ENCODE data around the gene CALCOCO1. TPM values are rescaled to one million over a fixed set of nuclear protein-coding genes. Genes with fewer than 3 reads are reported as not detected.

Gene CALCOCO1
- total RNA-seq, 1 donor from 2014 or later = 19.8 TPM

DNA sequence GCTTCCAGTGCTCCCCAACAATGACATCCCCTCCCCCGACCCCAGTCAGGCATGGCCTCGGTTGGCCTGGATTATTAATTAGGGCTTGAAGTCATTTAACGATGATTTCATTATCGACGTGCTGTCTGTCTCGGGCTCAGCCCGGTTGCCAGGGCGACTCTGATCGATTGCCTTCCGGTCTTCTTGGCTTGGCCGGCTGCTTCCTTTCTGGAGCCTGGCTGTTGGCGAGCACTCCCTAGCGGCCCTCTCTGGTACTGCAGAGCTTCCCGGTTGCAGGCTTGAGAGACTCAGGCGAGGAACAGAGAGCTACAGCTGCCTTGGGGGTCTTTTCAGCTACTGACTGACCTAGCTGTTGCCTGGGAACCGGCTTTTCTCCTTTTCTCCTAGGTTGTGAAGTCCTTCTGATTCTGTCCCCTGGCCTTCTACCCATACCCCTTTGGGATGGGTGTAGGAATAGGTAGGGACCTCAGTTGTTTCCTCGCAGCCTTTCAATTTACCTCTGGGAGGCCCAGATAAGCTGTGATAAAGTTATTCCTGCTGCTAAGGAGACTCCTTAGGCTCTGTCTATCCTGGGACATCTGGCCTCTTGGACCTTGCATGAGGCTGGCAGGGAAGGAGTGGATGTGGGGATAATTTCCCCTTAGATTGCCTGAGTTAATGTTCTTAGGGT, 30.0 kb upstream of the CALCOCO1 start:
- peak; percentile 77 for DNase-seq (ENCODE audit: low spot score)
- Mint-ChIP-seq H3K27ac (no peak overlapping the region), H3K9me3 (no peaks in the 10 kb centered on the region), H3K4me3 (ENCODE audit: low read depth) (no peak overlapping the region), H3K36me3 (ENCODE audit: low read depth) (no peaks in the 10 kb centered on the region), H3K27me3 (ENCODE audit: low read depth) (peaks cover 34% of the 10 kb centered on the region), H3K4me1 (ENCODE audit: low read depth) (peaks cover 20% of the 10 kb centered on the region)
- intact Hi-C loops (cut with micrococcal nuclease) = loop anchor here (1.0 kb wide), 1 partner anchor 30 kb away; the partner anchor contains the start of gene CALCOCO1

DNA sequence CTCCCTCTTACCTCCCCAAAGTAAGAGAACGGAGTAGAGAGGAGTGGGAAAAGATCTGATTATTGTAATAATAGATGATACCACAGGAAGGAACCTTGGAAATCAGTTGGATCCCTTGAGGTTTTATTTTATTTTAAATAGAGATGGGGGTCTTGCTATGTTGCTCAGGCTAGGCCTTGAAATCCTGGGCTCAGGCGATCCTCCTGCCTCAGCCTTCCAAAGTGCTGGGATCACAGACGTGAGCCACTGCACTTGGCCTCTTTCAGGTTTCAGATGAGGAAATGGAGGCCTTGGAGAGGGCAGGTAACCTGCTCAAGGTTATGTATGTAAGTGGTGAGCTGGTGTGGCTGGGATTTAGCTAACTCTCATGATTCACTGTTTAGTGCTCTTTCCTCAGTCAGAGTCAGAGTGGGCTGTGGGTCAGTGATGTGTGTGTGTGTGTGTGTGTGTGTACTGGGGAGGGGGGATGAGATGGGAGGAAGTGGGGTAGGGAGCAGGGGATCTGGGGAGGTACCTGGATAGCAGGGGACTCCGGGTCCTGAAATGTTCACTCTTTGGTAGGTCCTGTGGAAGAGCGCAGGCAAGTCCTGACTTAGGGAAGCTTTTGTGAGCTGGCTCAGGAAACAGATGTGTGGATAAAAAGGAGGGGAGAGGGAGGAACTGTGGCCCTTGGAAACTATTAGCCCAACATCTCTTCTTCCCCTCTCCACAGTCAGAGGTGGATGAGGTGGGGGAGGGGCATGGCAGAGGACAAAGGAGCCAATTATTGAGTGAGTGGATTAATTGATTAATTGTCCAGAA, 29.2 kb upstream of the CALCOCO1 start:
- Mint-ChIP-seq H3K36me3 (ENCODE audit: low read depth) (no peaks in the 10 kb centered on the region), H3K27ac (no peak overlapping the region), H3K27me3 (ENCODE audit: low read depth) (peaks cover 31% of the 10 kb centered on the region), H3K4me3 (ENCODE audit: low read depth) (no peak overlapping the region), H3K4me1 (ENCODE audit: low read depth) (peaks cover 20% of the 10 kb centered on the region), H3K9me3 (no peaks in the 10 kb centered on the region)
- intact Hi-C loops (cut with micrococcal nuclease) = loop anchor here (1.0 kb wide), 1 partner anchor 29 kb away; the partner anchor contains the start of gene CALCOCO1
- no peak for DNase-seq (ENCODE audit: low spot score)

DNA sequence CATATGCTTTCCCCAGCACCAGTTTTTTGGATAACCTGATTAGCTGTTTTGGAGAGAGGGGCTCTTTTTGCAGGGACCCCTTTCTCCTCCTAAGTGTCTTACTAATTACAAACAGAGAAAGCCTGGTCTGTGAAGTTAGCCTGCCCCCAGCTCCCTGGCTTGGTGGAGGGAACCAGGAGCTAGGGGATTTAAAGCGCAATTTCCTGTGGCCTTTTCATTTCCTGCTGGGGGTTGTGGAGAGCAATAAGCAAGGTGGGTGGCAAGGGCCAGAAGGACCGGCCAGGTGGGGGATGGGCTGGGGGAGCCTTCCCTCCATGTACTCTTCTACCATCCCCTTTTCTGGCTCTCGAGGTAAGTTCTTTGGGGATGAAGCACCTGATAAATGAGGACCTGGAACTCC, 28.6 kb upstream of the CALCOCO1 start:
- H3K27me3 Mint-ChIP-seq (ENCODE audit: low read depth) = peaks cover 28% of the 10 kb centered on the region
- no peak overlapping the region for H3K27ac Mint-ChIP-seq
- no peaks in the 10 kb centered on the region for H3K36me3 Mint-ChIP-seq (ENCODE audit: low read depth)
- H3K4me3 Mint-ChIP-seq (ENCODE audit: low read depth) = no peak overlapping the region
- H3K9me3 Mint-ChIP-seq = no peaks in the 10 kb centered on the region
- H3K4me1 Mint-ChIP-seq (ENCODE audit: low read depth) = peaks cover 21% of the 10 kb centered on the region
- intact Hi-C loops (cut with micrococcal nuclease) = no loop called here
- no peak for DNase-seq (ENCODE audit: low spot score)

DNA sequence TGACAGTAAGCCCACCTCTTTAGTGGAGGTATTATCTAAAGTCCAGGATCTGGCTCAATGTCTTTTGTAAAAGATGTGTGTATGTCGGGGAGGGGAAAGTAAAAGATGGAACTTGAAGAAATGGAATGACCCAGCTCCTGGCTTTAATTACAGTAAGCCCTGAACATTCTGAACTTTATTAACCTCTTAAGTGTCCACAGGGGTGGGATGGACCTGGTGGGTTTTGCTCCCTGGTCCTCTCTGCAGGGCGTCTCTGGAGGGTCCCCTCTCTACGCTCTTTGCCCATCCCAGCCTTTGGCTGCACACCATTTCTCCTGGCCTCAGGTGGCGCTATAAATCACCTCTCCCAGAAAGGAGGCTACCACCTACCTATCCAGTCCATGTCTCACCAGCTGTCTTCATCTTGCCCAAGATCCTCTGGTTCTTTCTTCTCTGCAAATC, 28.2 kb upstream of the CALCOCO1 start:
- Mint-ChIP-seq H3K27me3 (ENCODE audit: low read depth) (peaks cover 28% of the 10 kb centered on the region), H3K4me1 (ENCODE audit: low read depth) (peaks cover 26% of the 10 kb centered on the region), H3K9me3 (no peaks in the 10 kb centered on the region), H3K4me3 (ENCODE audit: low read depth) (no peak overlapping the region), H3K36me3 (ENCODE audit: low read depth) (no peaks in the 10 kb centered on the region), H3K27ac (no peak overlapping the region)
- intact Hi-C loops (cut with micrococcal nuclease) = no loop called here
- no peak for DNase-seq (ENCODE audit: low spot score)

DNA sequence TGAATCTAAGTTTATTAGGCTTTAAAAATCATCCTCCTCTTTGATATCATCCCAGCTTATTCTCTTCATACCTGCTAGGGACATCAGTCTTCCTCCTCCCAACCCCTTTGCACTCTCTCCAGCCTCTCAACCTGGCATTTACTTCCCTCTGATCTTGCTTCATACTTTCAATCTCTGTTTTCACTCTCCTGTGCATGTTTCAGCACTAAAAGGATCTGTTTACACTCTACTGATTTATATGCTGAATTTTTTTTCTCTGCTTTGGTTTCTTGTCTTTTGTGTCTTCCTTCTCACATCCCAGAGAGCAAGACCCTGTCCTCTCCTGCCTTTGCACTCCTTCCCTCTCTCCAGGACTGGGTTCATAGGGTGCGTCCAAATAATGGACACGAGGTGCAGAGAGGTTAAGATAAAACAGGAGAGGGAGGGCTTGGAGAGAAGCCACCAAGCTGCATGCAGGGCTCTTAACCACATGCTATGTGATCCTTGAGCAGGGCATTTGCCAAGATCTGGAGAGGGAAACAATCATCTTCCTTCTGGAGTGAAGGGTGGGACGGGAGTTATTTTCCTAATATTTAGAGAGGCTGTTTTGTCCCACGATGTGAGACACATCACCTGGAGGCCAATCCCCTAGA, 27.5 kb upstream of the CALCOCO1 start:
- no peaks in the 10 kb centered on the region for H3K9me3 Mint-ChIP-seq
- no peak overlapping the region for H3K4me3 Mint-ChIP-seq (ENCODE audit: low read depth)
- DNase-seq (ENCODE audit: low spot score) = no peak
- peaks cover 24% of the 10 kb centered on the region for H3K27me3 Mint-ChIP-seq (ENCODE audit: low read depth)
- no peaks in the 10 kb centered on the region for H3K36me3 Mint-ChIP-seq (ENCODE audit: low read depth)
- peaks cover 26% of the 10 kb centered on the region for H3K4me1 Mint-ChIP-seq (ENCODE audit: low read depth)
- H3K27ac Mint-ChIP-seq = no peak overlapping the region
- intact Hi-C loops (cut with micrococcal nuclease) = no loop called here

DNA sequence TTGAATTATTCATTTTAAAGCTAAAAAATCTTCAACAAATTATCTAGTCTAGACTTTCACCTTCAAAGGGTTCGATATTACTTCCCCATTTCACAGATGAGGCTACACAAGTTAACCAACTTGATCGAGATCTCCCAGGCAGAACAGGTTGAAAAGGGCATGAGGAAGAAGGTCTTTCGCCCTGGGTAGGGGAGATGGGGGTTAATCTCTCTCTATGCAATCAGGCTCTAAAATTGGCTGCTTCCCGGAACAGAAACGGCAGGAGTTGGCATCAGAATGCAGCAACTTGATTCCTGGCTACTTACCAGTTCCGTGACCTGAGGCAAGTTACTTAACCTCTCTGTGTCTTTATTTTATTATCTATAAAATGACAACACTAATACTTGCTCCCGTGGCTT, 26.9 kb upstream of the CALCOCO1 start:
- Mint-ChIP-seq H3K27ac (no peak overlapping the region), H3K9me3 (no peaks in the 10 kb centered on the region), H3K4me1 (ENCODE audit: low read depth) (peaks cover 26% of the 10 kb centered on the region), H3K4me3 (ENCODE audit: low read depth) (no peak overlapping the region), H3K36me3 (ENCODE audit: low read depth) (no peaks in the 10 kb centered on the region), H3K27me3 (ENCODE audit: low read depth) (peaks cover 18% of the 10 kb centered on the region)
- intact Hi-C loops (cut with micrococcal nuclease) = no loop called here
- no peak for DNase-seq (ENCODE audit: low spot score)

DNA sequence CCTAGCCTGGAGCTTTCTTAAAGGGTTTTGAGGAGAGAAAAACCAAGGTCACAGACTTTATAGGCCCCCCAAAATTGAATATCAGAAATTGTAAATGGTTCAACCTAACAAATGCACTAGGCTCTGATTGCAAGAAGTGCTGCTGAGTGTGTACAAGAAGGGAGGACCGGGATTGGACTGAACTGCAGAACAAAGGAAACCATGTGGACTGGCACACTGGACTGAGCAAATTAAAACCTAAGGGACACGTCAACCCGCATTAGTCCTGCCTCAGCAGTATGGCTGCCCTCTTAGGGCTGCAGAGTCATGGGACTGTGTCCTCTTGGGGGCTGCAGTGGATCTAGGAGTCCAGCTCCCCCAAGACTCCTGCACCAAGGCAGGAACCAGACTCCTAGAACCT, 25.4 kb upstream of the CALCOCO1 start:
- Mint-ChIP-seq H3K4me1 (ENCODE audit: low read depth) (peaks cover 24% of the 10 kb centered on the region), H3K36me3 (ENCODE audit: low read depth) (no peaks in the 10 kb centered on the region), H3K9me3 (no peaks in the 10 kb centered on the region), H3K27me3 (ENCODE audit: low read depth) (peaks cover 5% of the 10 kb centered on the region), H3K4me3 (ENCODE audit: low read depth) (no peak overlapping the region), H3K27ac (no peak overlapping the region)
- intact Hi-C loops (cut with micrococcal nuclease) = no loop called here
- DNase-seq (ENCODE audit: low spot score) = no peak

DNA sequence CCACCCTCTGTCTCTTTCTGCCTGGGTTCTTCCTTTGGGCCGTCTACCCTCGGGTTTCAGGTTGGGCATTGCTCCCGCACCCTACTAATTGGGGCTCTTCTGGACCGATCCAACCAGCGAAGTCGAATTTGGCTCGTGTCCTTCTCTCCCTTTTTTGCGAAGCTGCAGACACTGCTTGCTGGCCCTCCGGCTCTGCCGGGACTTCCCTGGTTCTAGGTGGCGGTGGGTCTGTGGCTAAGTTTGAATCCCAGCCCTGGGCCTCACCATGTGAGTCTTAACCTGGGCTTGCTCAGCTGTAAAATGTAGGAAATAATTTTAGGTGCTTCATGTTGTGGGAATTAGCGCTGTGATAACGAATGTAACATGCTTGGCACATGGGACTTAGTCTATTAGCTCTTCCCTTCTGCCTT, 24.9 kb upstream of the CALCOCO1 start:
- Mint-ChIP-seq H3K27me3 (ENCODE audit: low read depth) (peaks cover 5% of the 10 kb centered on the region), H3K4me1 (ENCODE audit: low read depth) (peaks cover 27% of the 10 kb centered on the region), H3K27ac (no peak overlapping the region), H3K36me3 (ENCODE audit: low read depth) (no peaks in the 10 kb centered on the region), H3K4me3 (ENCODE audit: low read depth) (no peak overlapping the region), H3K9me3 (no peaks in the 10 kb centered on the region)
- intact Hi-C loops (cut with micrococcal nuclease) = no loop called here
- no peak for DNase-seq (ENCODE audit: low spot score)

DNA sequence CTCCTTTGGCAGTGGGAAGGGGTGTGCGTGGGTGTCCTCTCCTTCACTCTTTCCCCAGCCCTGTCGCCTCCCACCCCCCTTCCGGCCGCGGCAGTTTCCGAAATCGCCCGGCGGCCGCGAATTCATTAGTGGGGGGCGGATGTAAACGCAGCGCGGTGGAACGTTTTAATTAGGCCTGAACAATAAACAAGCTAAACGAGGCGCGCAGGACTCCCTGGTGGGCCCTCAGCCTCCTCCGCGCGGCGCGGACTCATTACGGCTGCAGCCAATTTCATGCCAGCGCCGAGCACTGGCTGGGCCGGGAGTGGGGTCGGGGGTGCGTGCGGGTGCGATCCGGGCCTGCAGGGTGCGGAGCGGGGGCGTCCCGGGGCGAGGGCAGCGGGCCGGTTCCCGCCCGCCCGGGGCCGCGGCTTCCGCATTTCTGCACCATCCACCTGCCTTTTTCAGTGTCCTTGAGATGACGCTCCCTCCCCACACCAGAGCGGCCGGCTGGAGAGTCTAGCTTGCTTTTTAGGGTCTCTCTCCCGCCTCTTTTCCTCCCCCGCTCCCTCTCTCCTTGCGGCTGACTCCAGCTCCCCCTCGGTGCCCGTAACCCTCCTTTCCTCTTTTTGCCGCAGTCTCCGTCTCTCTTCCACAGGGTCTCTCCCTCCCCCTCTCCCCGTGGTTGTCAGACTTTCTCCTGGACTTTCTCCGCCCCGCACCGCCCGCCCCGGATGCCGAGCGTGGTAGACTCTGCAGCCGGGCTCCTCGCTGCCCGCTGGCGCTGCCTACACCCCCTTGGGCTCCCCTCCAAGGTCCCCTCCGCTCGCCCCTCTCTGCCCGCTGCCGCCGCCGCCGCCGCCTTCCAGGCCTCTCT, 24.3 kb upstream of the CALCOCO1 start, which contains the start of gene CISTR:
Gene CISTR (minus strand): TSS at position 644 of the 856 bp plus-strand sequence.
- H3K4me3 Mint-ChIP-seq (ENCODE audit: low read depth) = peak within 1 kb of the TSS; percentile 48
- H3K27ac Mint-ChIP-seq = no peak within 1 kb of the TSS
- H3K9me3 Mint-ChIP-seq = no peaks in the 10 kb centered on the region
- peaks cover 5% of the 10 kb centered on the region for H3K27me3 Mint-ChIP-seq (ENCODE audit: low read depth)
- peaks cover 28% of the 10 kb centered on the region for H3K4me1 Mint-ChIP-seq (ENCODE audit: low read depth)
- intact Hi-C loops (cut with micrococcal nuclease) = no loop called here
- no peaks in the 10 kb centered on the region for H3K36me3 Mint-ChIP-seq (ENCODE audit: low read depth)
- DNase-seq (ENCODE audit: low spot score) = no peak

DNA sequence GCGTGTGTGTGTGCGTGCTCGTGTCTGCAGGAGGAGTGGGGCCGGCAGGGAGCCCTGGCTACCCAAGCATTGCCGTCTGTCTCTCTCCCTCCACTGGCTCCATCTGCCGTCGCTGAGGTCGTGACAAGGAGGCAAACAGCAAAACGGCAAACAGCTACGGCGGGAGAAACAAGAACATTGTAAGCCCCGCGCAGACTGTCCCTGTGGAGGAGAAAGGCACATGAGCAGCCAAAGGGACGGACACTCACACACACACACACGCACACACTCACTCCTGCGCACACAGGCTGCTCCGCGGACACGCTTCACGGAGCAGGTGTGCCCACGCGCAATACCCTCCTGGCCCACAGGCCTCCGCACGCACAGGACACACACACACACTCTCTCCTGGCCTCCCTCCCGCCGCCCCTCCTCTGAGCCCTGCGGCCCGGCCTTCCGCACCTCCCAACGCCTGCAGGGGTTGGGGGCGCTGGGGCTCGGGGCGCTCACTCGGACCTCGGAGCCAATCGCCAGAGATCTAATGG, 23.6 kb upstream of the CALCOCO1 start:
- peaks cover 23% of the 10 kb centered on the region for H3K4me1 Mint-ChIP-seq (ENCODE audit: low read depth)
- intact Hi-C loops (cut with micrococcal nuclease) = no loop called here
- no peak overlapping the region for H3K27ac Mint-ChIP-seq
- peak overlapping the region; percentile 48 for H3K4me3 Mint-ChIP-seq (ENCODE audit: low read depth)
- peaks cover 10% of the 10 kb centered on the region for H3K27me3 Mint-ChIP-seq (ENCODE audit: low read depth)
- H3K9me3 Mint-ChIP-seq = no peaks in the 10 kb centered on the region
- DNase-seq (ENCODE audit: low spot score) = no peak
- H3K36me3 Mint-ChIP-seq (ENCODE audit: low read depth) = no peaks in the 10 kb centered on the region

DNA sequence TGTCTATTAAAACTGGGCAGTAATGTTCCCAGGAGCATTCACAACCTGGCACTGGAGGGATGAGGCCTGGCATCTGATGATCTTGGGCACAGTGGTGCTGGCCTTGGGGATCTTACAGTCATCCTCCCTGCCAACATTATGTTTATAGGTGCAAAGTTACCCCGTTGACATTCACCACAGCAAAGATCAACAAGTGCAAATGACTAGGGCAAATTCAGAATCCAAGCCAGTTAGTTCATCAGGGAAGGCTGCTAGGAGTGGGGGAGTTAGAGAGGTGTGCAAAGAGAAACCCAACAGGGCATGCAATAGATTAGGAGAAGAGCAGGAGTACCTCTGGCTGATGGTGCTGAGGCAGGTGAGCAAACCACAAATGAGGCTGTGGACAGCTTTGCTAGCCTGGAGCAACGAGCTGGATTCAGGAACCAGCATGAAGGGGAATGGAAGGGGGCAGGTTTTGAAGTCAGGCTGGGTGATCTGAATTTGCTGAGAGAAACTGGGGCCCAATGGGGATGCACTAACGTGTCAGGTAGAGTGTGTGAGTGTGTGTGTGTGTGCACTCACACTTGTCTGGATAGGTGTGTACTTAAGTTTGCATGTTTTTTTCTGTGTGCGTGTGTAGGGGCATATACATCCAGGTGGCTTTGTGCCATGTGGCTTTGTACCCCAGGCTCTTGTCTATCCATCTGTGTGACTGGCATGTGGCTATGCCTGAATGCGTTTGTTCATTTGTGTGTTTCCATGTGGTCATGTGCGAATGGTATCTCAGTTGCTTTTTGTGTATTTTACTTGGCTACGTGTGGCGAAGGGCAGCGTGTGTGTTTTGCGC, 22.9 kb upstream of the CALCOCO1 start:
- no peaks in the 10 kb centered on the region for H3K9me3 Mint-ChIP-seq
- no peaks in the 10 kb centered on the region for H3K36me3 Mint-ChIP-seq (ENCODE audit: low read depth)
- DNase-seq (ENCODE audit: low spot score) = no peak
- peaks cover 16% of the 10 kb centered on the region for H3K4me1 Mint-ChIP-seq (ENCODE audit: low read depth)
- intact Hi-C loops (cut with micrococcal nuclease) = loop anchor here (10.0 kb wide), 2 partner anchors 205 to 435 kb away; partner anchors contain the start of gene SMUG1
- H3K27me3 Mint-ChIP-seq (ENCODE audit: low read depth) = peaks cover 10% of the 10 kb centered on the region
- no peak overlapping the region for H3K27ac Mint-ChIP-seq
- peak overlapping the region; percentile 48 for H3K4me3 Mint-ChIP-seq (ENCODE audit: low read depth)

All from activated T-helper 2 cell treated with anti-CD3 and anti-CD28 coated beads, Interferon-gamma antibody, Interleukin-2, Interleukin-4, amounts not matched to agents 10 μg/mL and 5 μg/mL and 100 μg/mL, durations not matched to agents 14 hours and 24 hours and 36 hours (primary cell).